H4 (cell line): ENCODE results near the gene ZNF837. TPM values are rescaled to one million over a fixed set of nuclear protein-coding genes. Genes with fewer than 3 reads are reported as not detected.

Experiments used
- DNase-seq: peaks from one replicate; pipeline ENCODE4 v3.0.0-alpha.2; 2015; ENCODE audit warnings: low spot score
- total RNA-seq: library from RNA; depleted of rRNA; stranded (reverse); fragments of >200 nt; shearing (Covaris generic); gene quantifications from 2 replicates; pipeline ENCODE4 v1.2.3, GENCODE V29; 2014; rRNA removed

Gene ZNF837
- total RNA-seq, 1 experiment from 2014 or later: 1.9 TPM

- no peak for DNase-seq
Observed at GRCh38 chr19:58319241-58319640, 61.6 kb downstream of the ZNF837 start.

GRCh38 chr19:58318297-58318696 lies 62.5 kb downstream of the ZNF837 start:
- DNase-seq: no peak

Other genes starting within 250 kb of the ZNF837 start
- gene ZNF329, start 230.2 kb downstream of the ZNF837 start, total RNA-seq: 8.7 and 11.1 TPM in 2 replicates
- gene ZNF274, start 198.0 kb downstream of the ZNF837 start, total RNA-seq: 14.5 and 22.8 TPM in 2 replicates
- gene ZNF544, start 152.1 kb downstream of the ZNF837 start, total RNA-seq: 0.02 and 0.08 TPM in 2 replicates
- gene ZNF8, start 102.1 kb downstream of the ZNF837 start, total RNA-seq: 3.1 and 4.3 TPM in 2 replicates
- 96.6 and 120 TPM in 2 replicates for gene ERVK3-1, start 75.7 kb downstream of the ZNF837 start, total RNA-seq
- gene ZSCAN22, start 54.0 kb downstream of the ZNF837 start, total RNA-seq: 2.6 and 2.8 TPM in 2 replicates
- gene A1BG, start 27.5 kb downstream of the ZNF837 start, total RNA-seq: 24.5 and 31.5 TPM in 2 replicates
- 1.6 and 5.1 TPM in 2 replicates for gene ZNF497, start 18.3 kb downstream of the ZNF837 start, total RNA-seq
- gene RPS5, start 6.2 kb upstream of the ZNF837 start, total RNA-seq: 3,081 and 3,534 TPM in 2 replicates
- not detected in 2 replicates for gene RNF225, start 14.6 kb upstream of the ZNF837 start, total RNA-seq
- 15.6 and 23.6 TPM in 2 replicates for gene ZNF584, start 27.6 kb upstream of the ZNF837 start, total RNA-seq
- 4.0 and 6.4 TPM in 2 replicates for gene ZNF132, start 59.1 kb upstream of the ZNF837 start, total RNA-seq
- 3.3 and 6.7 TPM in 2 replicates for gene ZNF324B, start 70.6 kb upstream of the ZNF837 start, total RNA-seq
- gene ZNF324, start 86.0 kb upstream of the ZNF837 start, total RNA-seq: 7.1 and 10.1 TPM in 2 replicates
- gene ZNF446, start 95.3 kb upstream of the ZNF837 start, total RNA-seq: 9.8 and 14.7 TPM in 2 replicates
- 18.1 and 19.7 TPM in 2 replicates for gene SLC27A5, start 131.0 kb upstream of the ZNF837 start, total RNA-seq
- 1.6 and 4.6 TPM in 2 replicates for gene ZBTB45, start 138.8 kb upstream of the ZNF837 start, total RNA-seq
- gene TRIM28, start 163.0 kb upstream of the ZNF837 start, total RNA-seq: 378 and 416 TPM in 2 replicates
- 242 and 244 TPM in 2 replicates for gene CHMP2A, start 174.1 kb upstream of the ZNF837 start, total RNA-seq
- gene UBE2M, start 177.6 kb upstream of the ZNF837 start, total RNA-seq: 108 and 109 TPM in 2 replicates
- 3.5 and 5.4 TPM in 2 replicates for gene MZF1, start 192.3 kb upstream of the ZNF837 start, total RNA-seq